SH-SY5Y (cell line): ENCODE data around the gene MAGEB1.

ENCODE experiments used
- GATA2 ChIP-seq: IDR thresholded peaks from 2 replicates; pipeline ENCODE4 v1.6.1; 2011; ENCODE audit warnings: mild to moderate bottlenecking, low read depth, low read length
- GATA3 ChIP-seq: IDR thresholded peaks from 2 replicates; pipeline ENCODE4 v1.6.1; 2011; ENCODE audit warnings: low read depth, mild to moderate bottlenecking, low read length, moderate library complexity

The MAGEB1 gene

GRCh38 chrX:30246769-30247489, at the start of gene MAGEB1:
Gene MAGEB1, plus strand, starts transcription at chrX:30247146. Its CDS starts 3,348 bp downstream, at chrX:30250494.
- TF ChIP-seq GATA3 (no peak), GATA2 (no peak)

GRCh38 chrX:30212172-30212571, 34.8 kb upstream of the MAGEB1 start:
- no peak for TF ChIP-seq GATA3
- TF ChIP-seq GATA2 = no peak

GRCh38 chrX:30215357-30215843, 31.5 kb upstream of the MAGEB1 start, which contains the start of gene MAGEB2:
Gene MAGEB2, plus strand, starts transcription at chrX:30215563. Its CDS starts 3,018 bp downstream, at chrX:30218581.
- no peak for TF ChIP-seq GATA2
- no peak for TF ChIP-seq GATA3

- no peak for TF ChIP-seq GATA2
These were observed 29.5 kb upstream of the MAGEB1 start for GRCh38 chrX:30217465-30217864.

GRCh38 chrX:30219372-30219771, 27.6 kb upstream of the MAGEB1 start:
- no peak for TF ChIP-seq GATA3
- TF ChIP-seq GATA2 = no peak

GRCh38 chrX:30220661-30221060, 26.3 kb upstream of the MAGEB1 start:
- TF ChIP-seq GATA2 (no peak), GATA3 (no peak)

- no peak for TF ChIP-seq GATA2
- no peak for TF ChIP-seq GATA3
These were observed 22.4 kb upstream of the MAGEB1 start for GRCh38 chrX:30224536-30224935.

GRCh38 chrX:30228526-30228925, 18.4 kb upstream of the MAGEB1 start:
- TF ChIP-seq GATA2 = no peak
- TF ChIP-seq GATA3 = no peak

- TF ChIP-seq GATA3 = no peak
- no peak for TF ChIP-seq GATA2
These were observed 16.6 kb upstream of the MAGEB1 start, which contains the start of gene MAGEB3 for GRCh38 chrX:30230395-30230794. Gene MAGEB3, plus strand, starts transcription at chrX:30230657. Its CDS starts 5,268 bp downstream, at chrX:30235925.

GRCh38 chrX:30241724-30242415, 5.1 kb upstream of the MAGEB1 start, which contains the start of gene MAGEB4:
Gene MAGEB4, plus strand, starts transcription at chrX:30242000. Its CDS starts 136 bp downstream, at chrX:30242136.
- TF ChIP-seq GATA3 (no peak), GATA2 (no peak)

- no peak for TF ChIP-seq GATA3
- no peak for TF ChIP-seq GATA2
These were observed 1.9 kb downstream of the MAGEB1 start for GRCh38 chrX:30248854-30249253.

- no peak for TF ChIP-seq GATA3
- no peak for TF ChIP-seq GATA2
These were observed 6.3 kb downstream of the MAGEB1 start for GRCh38 chrX:30253257-30253656.

GRCh38 chrX:30259927-30260326, 13.0 kb downstream of the MAGEB1 start:
- TF ChIP-seq GATA2 = no peak
- TF ChIP-seq GATA3 = no peak

- TF ChIP-seq GATA2 (no peak), GATA3 (no peak)
These were observed 14.1 kb downstream of the MAGEB1 start for GRCh38 chrX:30261012-30261411.

GRCh38 chrX:30262763-30263162, 15.8 kb downstream of the MAGEB1 start:
- TF ChIP-seq GATA3 (no peak), GATA2 (no peak)
